Hindlimb muscle (tissue), 1 donor: ENCODE measurements around the gene CTBP2. TPM values are rescaled to one million over a fixed set of nuclear protein-coding genes. Genes with fewer than 3 reads are reported as not detected.

Source experiments
- DNase-seq: peaks from one replicate; pipeline ENCODE4 v3.0.0-alpha.2; 2013
- polyA plus RNA-seq: library from polyadenylated mRNA; unstranded; fragments of 120-200 nt; gene quantifications from one replicate; pipeline ENCODE4 v1.2.1, GENCODE V29; 2013; ENCODE audit not compliant: insufficient read length

The CTBP2 gene
- 41.4 TPM for polyA plus RNA-seq

DNA sequence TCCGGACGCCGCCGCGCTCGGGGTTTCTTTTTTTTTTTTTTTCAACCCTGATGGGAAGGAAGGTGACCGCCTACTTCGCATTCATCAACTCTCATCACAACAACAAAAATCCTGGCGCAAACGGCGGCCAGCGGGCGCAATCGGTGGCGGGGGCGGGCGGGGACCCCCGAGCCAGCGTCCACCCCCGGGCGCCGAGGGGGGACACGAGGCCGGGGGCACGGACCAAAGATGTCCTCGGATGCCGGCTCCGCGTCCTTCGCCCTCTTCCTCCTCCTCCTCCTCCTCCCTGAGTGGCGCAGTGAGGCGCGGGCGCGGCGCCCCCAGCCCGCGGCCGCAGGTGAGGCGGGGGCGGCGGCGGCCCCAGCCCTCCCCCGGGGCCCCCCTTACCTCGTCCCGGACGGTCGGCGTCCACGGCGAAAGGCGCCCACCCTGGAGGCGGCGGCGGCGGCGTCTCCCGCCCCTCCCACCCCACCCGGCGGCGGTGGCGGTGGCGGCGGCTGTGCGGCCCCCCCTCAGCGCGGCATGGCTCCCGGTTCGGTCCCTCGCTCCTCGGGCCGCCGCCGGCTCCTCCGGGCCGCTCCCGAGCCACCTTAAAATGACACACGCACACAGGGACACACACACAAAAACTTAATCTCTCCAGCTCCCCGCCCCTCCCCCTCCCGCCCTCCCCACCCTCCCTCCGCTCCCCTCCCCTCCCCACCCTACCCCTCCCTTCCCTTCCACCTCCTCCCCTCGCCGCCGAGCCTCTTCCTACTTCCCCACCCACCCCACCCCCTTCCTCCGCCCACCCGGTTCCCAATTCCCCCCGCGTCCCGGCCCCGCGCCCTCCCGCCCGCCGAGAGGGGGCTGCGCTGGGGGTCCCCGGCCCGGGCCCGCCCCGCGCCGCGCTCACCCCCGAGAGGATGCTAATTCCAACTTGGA, at the start of gene CTBP2:
CTBP2 (minus strand) TSS at position 632 of the 924 bp plus-strand sequence.
- peak; percentile 55 for DNase-seq

DNA sequence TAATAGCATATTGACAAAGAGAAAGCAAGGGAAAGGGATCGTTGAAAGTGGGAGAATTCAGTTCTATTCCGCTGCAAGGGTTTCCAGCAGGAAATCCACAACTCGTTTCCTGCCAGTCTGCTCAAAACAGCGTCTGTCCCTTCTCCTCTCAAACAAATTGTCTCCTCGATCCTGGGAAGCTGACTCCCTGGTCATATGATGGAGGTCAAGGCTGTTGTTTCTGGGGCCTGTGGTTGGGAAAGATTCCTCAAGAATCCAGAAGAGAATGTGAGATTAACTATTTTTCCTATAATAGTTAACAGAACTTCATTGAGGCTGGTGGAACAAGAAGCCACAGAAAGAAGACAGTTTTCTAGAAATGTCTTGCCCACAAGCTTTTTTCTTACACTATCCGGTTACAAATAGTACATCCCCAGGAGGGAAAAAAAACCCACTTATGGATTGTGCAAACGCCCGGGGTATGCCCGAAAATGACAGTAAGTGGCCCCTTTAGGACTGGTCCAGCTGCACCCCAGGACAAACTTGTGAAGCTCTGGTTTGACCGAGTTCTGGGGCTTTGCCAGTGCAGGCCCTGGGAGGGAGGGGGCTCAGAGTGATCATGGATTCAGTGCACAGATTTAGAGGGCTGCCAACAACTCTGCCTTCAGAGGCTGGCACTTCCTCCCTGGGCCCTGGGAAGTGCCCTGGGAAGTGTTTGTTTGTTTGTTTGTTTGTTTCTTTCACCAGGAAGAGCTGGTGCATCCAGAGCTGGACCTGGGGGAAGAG, 49.4 kb upstream of the CTBP2 start:
- no peak for DNase-seq

DNA sequence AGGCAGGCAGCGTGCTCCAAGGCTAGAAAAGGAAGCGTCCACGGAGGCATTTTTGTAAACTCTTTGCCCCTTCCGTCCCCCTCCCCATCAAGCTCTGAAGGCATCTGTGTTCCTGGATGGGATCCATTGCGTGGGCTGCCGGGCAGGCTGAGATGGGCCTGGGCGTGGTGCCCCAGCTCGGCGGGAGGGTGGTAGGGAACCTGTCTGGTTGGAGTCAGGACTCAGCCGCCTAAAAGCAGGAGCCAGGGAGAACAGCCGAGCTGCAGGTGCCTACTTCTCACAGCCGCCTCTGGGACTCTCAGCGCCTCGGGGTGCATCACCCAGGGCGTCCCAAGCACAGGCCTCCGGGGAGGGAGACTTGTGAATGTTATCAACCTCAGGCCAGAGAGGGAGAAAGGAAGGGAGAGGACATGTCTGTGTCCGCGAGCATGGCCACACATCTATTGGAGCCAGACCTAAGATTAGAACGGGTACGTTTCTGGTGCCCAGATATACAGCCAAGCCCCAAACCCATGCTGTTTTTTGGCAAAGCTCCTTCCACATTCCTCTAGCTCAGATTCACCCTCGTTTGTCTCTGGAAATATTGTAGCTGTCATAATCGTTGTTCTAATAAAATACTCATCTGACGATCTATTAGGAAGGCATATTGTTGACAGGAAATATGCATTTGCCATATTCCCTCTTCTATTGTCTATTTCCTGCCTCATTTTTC, 48.6 kb upstream of the CTBP2 start:
- no peak for DNase-seq

DNA sequence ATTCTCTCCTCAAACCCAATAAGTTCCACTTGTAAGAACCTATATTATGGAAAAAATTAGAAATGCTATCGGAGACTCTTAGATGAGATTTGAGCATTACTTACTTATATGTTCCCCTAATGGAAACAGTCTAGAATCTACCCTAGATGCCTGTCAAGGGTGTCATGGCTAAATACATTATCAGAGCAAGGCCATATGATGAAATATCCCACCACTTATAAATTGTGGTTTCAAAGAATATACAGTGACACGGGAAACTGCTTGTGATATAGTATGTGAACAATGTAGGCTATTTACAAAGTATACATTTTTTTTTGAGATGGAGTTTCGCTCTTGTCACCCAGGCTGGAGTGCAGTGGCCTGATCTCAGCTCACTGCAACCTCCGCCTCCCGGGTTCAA, 46.3 kb upstream of the CTBP2 start:
- no peak for DNase-seq

DNA sequence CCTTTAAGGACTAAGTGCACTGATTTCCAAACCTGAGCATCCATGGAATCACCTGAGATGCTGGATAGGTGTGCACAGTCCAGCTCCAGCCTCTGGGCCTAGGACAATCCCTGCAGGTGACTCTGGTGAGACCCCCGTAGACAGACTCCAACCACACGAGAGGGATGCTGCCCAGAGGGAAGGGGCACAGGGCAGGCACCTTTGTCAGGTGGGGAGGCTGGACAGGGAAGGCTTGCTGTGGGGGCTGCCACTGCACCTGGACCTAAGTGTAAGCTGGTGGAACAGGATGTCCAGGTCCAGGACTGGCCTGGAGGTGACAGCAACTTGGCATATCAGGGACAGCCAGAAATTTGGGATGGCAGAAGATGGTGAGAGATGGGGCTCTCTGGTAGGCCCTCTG, 45.1 kb upstream of the CTBP2 start:
- no peak for DNase-seq

DNA sequence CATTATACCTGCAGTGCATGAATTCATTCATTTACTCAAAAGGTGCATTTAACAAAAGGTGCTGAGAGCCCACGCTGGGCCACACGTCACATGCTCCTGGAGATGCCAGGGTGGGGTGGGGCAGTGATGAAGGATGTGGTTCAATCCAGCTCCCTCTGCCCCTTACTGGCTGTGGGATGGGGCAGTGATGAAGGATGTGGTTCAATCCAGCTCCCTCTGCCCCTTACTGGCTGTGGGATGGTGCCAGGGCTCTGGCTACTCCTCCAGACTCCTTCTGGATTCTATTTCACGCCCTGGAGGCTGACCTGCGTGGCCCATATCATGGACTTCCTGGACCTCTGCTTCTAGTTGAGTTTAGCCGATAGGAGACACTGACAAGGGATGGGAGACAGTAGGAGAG, 44.0 kb upstream of the CTBP2 start:
- no peak for DNase-seq

DNA sequence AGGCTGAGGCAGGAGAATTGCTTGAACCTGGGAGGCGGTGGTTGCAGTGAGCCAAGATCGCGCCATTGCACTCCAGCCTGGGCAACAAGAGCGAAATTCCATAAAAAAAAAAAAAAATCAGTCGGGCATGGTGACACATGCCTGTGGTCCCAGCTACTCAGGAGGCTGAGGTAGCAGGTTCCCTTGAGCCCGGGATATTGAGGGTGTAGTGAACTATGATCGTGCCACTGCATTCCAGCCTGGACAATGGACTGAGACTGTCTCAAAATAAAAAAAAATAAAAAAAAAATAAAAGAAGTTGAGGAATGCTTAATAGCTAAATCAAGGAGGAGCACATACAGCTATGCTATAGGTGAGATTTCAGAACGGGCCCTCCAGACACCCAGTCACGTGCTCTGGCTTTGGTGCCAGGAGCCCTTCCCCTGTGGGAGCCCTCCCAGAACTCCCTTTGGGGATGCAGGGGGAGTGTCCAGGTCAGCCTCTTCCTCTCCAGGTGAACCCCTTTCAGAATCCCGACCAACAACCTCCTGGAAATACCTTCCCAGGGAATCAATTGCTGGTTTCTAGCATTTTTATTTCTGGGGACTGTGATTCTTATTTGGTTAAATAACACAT, 42.9 kb upstream of the CTBP2 start:
- no peak for DNase-seq

DNA sequence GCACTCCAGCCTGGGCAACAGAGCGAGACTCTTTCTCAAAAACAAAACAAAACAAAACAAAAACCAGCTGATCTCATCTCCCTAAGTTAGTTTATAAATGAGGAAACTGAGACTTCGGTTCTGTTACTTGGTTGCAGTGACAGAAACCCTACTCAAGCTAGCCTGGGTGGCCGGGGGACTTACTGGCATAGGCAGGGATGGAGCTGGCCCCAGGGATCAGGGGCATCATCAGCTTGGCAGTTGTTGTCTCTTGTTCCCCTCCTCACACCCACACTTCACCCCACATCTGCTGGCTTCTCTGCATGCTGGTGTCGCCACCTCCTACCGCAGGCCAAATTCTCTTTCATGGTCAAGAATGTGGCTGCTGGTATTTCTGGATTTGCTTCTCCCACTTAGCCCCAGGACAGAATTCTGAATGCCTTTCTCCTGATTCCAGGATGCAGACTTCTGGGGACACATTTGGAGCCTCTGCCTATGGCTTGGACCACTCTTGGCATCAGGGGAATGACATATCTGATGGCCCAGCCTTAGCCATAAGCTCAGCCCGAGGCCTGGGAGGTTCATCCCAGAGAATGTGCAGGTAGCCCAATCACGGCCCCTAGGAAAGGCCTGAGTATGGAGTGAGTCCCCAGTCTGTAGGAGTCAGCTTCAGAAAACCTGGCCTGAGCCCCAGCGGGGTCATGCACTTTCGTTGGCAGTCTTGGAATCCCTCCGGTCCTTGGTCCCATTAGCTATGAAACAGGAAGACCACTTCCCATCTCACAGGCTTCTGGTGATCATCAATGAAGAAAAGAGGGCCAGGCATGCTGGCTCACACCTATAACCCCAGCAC, 41.6 kb upstream of the CTBP2 start:
- DNase-seq, result no peak

DNA sequence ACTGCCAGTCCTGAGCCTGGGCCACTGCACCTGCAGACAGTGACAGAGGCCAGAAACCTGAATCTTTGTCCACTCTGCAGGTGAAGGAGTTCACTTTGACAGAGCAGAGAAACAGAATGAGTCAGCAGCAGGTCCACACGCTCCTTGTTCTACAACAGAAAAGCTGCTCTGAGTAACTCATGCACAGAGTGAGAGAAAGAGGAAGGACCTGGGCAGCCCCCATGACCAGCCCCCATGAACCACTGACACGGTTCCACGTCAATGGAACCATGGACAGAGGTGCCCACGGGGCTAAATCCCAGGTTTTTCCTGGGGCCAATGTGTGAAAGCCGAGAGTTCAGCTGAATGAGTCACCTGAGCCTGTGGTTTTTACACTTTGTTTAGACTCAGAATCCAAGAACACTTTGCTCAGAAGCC, 40.8 kb upstream of the CTBP2 start:
- no peak for DNase-seq

DNA sequence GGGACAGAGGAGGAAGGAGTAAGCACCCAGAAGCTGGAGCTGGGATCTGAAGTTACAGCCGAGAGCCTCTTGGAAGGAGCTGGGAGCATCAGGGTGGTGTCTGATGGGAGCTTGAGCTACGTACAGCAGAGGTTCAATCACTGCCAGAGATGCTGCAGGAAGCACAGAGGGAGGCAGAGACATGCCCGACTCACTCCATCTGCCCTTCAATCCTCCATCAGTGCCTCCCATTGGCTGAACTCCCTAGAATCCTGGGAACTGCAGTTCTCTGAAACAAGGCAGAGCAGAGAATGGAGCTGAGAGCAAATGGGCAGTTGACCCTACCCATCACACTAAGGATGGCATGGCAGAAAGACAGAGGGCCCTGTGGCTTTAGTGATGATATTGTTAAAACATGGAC, 40.0 kb upstream of the CTBP2 start:
- DNase-seq, result no peak

DNA sequence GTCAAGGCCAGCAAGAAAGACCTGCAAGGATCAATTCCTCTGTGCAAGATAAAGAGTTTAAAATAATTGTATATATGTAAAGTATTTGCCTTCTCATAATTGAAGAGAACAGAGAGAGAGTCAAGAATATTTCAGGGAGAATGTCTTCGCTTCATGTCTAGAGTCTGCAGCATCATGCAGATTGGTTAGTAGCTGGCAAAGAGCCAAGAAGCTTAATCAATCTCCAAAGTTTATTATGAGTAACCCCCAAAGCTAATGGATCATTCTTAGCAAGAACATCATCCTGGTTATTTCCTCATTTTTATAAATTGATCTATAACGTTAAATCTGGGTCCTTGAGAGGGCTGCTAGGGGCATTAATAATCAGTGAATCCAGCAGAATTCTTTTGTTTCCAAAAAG, 38.9 kb upstream of the CTBP2 start:
- DNase-seq, result no peak

DNA sequence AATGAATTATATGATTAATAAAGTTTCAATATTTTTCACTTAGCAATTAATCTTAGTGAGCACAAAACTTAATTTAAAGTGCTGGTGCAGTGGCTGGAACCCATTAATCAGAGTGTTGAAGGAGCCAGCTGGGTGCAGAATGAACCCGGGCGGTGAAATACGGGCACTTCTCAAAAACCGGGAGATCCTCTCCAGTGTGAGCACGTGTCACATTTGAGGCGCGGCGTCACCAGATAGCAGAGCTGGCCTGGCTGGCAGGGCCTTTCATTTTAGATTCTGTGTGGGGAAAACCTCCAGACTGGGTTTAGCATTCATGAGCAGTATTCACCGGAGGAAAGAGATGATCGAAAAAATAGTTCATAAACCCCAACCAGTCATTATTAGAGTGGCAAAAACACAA, 34.5 kb upstream of the CTBP2 start:
- no peak for DNase-seq

DNA sequence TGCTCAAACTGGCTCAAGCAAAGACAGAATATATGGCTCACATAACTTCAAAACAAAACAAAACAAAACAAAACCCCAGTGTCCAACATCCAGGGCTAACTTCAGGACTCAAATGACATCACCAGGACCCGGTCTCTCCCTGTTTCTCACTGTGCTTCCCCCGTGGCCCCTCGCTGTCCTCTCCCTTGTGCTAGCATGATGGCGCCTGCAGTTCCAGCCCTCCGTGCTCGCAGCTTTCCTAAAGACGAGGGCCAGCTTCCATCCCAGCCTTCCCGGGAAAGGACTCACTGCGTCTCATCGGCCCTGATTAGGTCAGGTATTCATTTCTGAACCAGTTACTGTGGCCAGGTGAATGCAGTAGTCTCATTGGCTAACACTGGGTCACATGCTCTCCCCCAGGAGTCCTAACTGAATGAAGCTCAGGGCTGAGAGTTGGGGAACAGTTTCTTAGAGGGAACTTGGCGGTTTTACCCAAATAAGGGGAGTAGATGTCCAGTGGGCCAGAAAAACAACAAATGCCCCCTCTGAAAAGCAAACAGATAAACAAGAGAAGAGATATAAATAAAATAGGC, 33.0 kb upstream of the CTBP2 start:
- no peak for DNase-seq

DNA sequence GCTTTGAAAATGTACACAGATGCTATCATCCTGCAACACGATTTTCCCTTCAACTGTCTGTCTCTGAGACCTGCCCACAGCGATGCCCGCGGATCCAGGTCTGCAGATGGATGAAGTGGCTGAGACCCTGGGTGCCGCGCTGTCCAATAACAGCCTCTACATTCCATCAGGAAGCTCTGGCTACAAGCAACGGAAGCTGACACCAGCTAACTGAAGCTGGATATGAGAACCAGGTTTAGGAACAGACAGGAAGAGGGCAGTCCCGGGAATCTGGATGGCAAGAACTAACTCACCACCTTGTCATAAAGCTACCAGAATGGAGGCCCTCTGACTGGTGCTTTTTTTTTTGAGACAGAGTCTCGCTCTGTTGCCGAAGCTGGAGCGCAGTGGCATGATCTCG, 32.3 kb upstream of the CTBP2 start:
- no peak for DNase-seq

DNA sequence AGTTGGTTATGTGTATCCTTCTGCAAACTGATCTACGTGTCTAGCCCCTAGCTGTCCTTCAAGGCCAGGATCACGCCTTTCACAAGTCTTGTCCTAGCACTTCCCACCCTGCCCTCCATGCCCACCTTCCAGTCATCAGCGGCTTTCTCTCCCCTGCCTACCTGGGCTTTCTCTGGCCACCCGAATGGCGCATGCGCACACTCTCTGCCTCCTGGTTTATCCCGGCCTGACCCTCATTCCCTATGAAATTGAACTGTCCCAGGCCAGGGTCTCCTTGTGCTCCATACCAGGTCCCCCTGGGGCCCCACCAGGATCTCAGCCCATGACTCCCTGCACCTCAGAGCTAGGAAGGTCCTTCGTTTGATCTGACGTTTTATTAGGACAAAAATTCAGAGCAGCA, 31.6 kb upstream of the CTBP2 start:
- no peak for DNase-seq

DNA sequence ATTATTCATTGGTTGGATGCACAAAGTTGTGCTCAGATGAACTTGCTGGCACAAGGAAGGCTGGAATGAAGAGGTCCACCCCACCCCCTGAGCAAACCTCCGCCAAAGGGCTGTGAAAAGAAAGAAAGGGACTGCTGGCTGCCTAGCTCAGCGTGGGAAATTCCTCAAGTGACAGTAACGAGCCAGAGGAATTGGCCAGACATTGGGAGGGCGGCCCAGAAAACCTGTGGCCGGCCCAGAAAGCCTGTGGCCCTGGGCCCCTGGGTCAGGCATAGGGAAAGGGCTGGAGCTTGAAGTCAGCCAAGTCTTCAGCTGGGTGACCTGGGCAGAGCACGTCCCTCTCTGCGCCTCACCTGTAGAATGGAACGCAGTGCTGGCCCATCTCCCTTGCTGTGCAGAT, 30.6 kb upstream of the CTBP2 start:
- DNase-seq, result no peak

DNA sequence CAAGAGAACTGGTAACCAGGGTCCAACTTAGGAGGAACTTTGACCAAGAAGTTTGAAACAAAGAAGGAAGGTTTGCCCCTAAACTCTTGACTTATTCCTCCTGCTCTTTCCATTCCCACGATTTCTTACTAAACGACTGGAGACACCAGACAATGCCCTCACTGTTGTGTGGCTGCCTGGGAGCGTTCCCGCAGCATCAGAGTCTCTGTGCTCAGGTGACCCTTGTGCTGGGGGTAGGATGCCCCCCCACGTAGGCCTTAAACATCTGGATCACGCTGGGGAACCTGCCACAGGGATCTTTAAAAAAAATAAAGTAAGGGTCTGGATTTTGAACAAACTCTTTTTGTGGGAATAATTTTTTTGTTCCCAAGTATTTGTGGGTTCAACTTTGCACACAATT, 30.1 kb upstream of the CTBP2 start:
- DNase-seq, result no peak

DNA sequence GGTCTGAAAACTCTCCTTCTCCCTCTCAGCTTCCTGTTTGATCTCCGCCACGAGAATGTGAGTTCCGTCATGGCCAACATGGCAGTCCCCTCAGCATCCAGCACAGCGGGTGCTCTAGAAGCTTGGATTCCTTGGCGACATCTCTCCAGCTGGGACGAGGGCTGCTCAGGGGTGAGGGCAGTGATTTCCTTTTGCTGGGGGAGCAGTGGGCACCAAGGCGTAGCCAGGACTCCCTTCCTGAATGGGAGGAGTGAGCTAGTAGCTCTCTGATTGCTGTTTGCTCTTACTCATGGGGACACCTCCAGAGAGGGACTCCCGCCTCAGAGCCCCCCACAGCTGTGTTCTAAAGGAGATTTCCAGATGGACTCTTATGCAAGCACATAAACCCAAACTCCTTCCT, 28.8 kb upstream of the CTBP2 start:
- DNase-seq, result no peak

DNA sequence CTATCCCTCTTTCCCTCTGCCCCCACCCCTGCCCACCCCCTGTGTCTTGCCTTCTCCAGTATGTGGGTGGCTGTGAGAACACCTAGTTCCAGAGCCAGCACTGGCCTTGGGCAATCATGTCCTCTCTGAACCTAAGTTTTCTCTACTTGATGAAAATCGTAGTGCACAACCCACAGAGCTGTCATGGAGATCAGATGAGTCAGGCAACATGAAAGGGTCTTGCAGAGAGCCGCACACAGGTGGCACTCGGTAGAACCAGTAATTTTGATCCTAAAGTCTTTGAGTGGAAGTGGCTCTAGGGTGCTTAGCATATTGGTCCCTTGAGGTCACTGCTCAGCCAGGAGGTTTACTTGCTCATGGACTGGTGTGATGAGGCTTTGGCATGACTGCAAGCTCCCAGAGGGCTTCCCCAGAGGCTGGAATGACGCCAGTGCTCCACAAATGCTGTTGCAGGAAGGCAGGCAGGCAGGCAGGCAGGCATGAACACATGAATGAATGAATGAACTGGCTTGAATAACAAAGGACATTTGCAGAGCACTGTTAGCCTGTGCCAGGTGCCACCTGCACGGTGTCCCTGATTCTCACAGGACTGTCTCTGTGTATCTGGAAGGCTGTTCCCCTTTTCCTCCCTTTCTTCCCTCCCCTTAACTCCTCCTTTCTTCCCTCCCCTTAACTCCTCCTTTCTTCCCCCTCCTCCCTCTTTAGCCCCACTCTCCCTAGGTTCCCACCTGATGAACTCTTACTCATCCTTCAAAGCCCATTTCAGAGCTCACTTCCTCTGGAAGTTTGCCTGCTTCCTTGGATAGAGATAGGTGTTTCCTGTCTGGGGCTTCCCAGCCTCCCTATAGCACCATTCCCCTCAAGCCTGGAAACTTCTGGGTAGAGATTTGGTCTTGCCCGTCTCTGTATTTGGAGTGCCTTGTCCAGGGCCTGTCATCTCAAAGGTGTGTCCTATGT, 27.2 kb upstream of the CTBP2 start:
- DNase-seq, result no peak
